Rectal smooth muscle tissue (tissue), 1 donor: ENCODE measurements around the gene FADS2.
A peak's percentile ranks its signal among the peaks of the same experiment; 100 is the strongest.

ENCODE experiments used
- H3K27ac ChIP-seq: one replicate; pipeline ENCODE4 v1.7.0; 2013; ENCODE audit warnings: low read depth, low read length, inconsistent platforms
- H3K27me3 ChIP-seq: one replicate; pipeline ENCODE4 v1.7.0; 2013; ENCODE audit warnings: low read length; ENCODE audit not compliant: control insufficient read depth, insufficient read depth
- H3K36me3 ChIP-seq: one replicate; pipeline ENCODE4 v1.7.0; 2013; ENCODE audit warnings: low read length; ENCODE audit not compliant: control insufficient read depth, insufficient read depth
- H3K4me1 ChIP-seq: one replicate; pipeline ENCODE4 v1.7.0; 2013; ENCODE audit warnings: low read length; ENCODE audit not compliant: control insufficient read depth, insufficient read depth
- H3K4me3 ChIP-seq: one replicate; pipeline ENCODE4 v1.7.0; 2013; ENCODE audit warnings: low read length
- H3K9ac ChIP-seq: one replicate; pipeline ENCODE4 v1.7.0; 2013; ENCODE audit warnings: low read length

FADS2 gene

GRCh38 chr11:61815790-61816735 lies 12.0 kb upstream of the FADS2 start:
- Histone ChIP-seq H3K4me3 (peak overlapping the region; percentile 94), H3K4me1 (peaks cover 8% of the 10 kb centered on the region), H3K9ac (peak overlapping the region; percentile 76), H3K27me3 (no peaks in the 10 kb centered on the region), H3K36me3 (peaks cover 3% of the 10 kb centered on the region), H3K27ac (peak overlapping the region; percentile 88)

- Histone ChIP-seq H3K4me3 (peak within 1 kb of the TSS; percentile 94), H3K27ac (peak within 1 kb of the TSS; percentile 88), H3K36me3 (peaks cover 3% of the 10 kb centered on the region), H3K9ac (peak within 1 kb of the TSS; percentile 76), H3K27me3 (no peaks in the 10 kb centered on the region), H3K4me1 (peaks cover 8% of the 10 kb centered on the region)
Measured at GRCh38 chr11:61816736-61817455, 11.2 kb upstream of the FADS2 start, which contains the start of gene FADS1. Gene FADS1 (minus strand): TSS chr11:61817003. CDS start chr11:61816929, 74 bp downstream.

GRCh38 chr11:61817471-61818202 lies 10.5 kb upstream of the FADS2 start:
- Histone ChIP-seq H3K9ac (no peak overlapping the region), H3K4me3 (peak overlapping the region; percentile 94), H3K27me3 (no peaks in the 10 kb centered on the region), H3K4me1 (peaks cover 8% of the 10 kb centered on the region), H3K36me3 (peaks cover 1% of the 10 kb centered on the region), H3K27ac (peak overlapping the region; percentile 88)

- Histone ChIP-seq H3K36me3 (no peaks in the 10 kb centered on the region), H3K4me3 (no peak overlapping the region), H3K27me3 (no peaks in the 10 kb centered on the region), H3K4me1 (peaks cover 6% of the 10 kb centered on the region), H3K9ac (no peak overlapping the region), H3K27ac (no peak overlapping the region)
Measured at GRCh38 chr11:61820174-61820573, 7.9 kb upstream of the FADS2 start.

- H3K4me3 ChIP-seq = peak overlapping the region; percentile 78
- peaks cover 15% of the 10 kb centered on the region for H3K4me1 ChIP-seq
- peak overlapping the region; percentile 34 for H3K9ac ChIP-seq
- no peaks in the 10 kb centered on the region for H3K36me3 ChIP-seq
- H3K27me3 ChIP-seq = no peaks in the 10 kb centered on the region
- H3K27ac ChIP-seq = peak overlapping the region; percentile 77
Measured at GRCh38 chr11:61826930-61827570, 1.1 kb upstream of the FADS2 start.

GRCh38 chr11:61828379-61828628 lies 204 bp downstream of the FADS2 start:
- Histone ChIP-seq H3K36me3 (no peaks in the 10 kb centered on the region), H3K27me3 (no peaks in the 10 kb centered on the region), H3K27ac (peak overlapping the region; percentile 77), H3K4me1 (peaks cover 15% of the 10 kb centered on the region), H3K4me3 (peak overlapping the region; percentile 78), H3K9ac (peak overlapping the region; percentile 24)

- Histone ChIP-seq H3K4me3 (peak overlapping the region; percentile 78), H3K27me3 (no peaks in the 10 kb centered on the region), H3K36me3 (no peaks in the 10 kb centered on the region), H3K27ac (peak overlapping the region; percentile 77), H3K9ac (peak overlapping the region; percentile 24), H3K4me1 (peaks cover 15% of the 10 kb centered on the region)
Measured at GRCh38 chr11:61828629-61829407, 718 bp downstream of the FADS2 start.

GRCh38 chr11:61829806-61830205 lies 1.7 kb downstream of the FADS2 start:
- peak overlapping the region; percentile 78 for H3K4me3 ChIP-seq
- H3K27me3 ChIP-seq = no peaks in the 10 kb centered on the region

GRCh38 chr11:61830237-61831105 lies 2.4 kb downstream of the FADS2 start:
- Histone ChIP-seq H3K36me3 (no peaks in the 10 kb centered on the region), H3K9ac (no peak overlapping the region), H3K4me1 (peaks cover 15% of the 10 kb centered on the region), H3K4me3 (no peak overlapping the region), H3K27ac (peak overlapping the region; percentile 77), H3K27me3 (no peaks in the 10 kb centered on the region)

More at GRCh38 chr11:61829806-61830205, 1.7 kb downstream of the FADS2 start:
- Histone ChIP-seq H3K9ac (no peak overlapping the region), H3K4me1 (peaks cover 15% of the 10 kb centered on the region), H3K27ac (peak overlapping the region; percentile 77), H3K36me3 (no peaks in the 10 kb centered on the region)

- no peak overlapping the region for H3K9ac ChIP-seq
- no peak overlapping the region for H3K27ac ChIP-seq
- H3K4me1 ChIP-seq = peaks cover 15% of the 10 kb centered on the region
- H3K4me3 ChIP-seq = no peak overlapping the region
- H3K27me3 ChIP-seq = no peaks in the 10 kb centered on the region
- no peaks in the 10 kb centered on the region for H3K36me3 ChIP-seq
Measured at GRCh38 chr11:61832207-61832606, 4.1 kb downstream of the FADS2 start.

GRCh38 chr11:61832754-61833153 lies 4.7 kb downstream of the FADS2 start:
- Histone ChIP-seq H3K4me3 (no peak overlapping the region), H3K4me1 (peaks cover 15% of the 10 kb centered on the region), H3K36me3 (no peaks in the 10 kb centered on the region), H3K9ac (no peak overlapping the region), H3K27ac (no peak overlapping the region), H3K27me3 (no peaks in the 10 kb centered on the region)
